ENCODE measurements around the gene OR10D3. TPM values are rescaled to one million over a fixed set of nuclear protein-coding genes. Genes with fewer than 3 reads are reported as not detected.

Gene OR10D3
- total RNA-seq, 3 donors from 2014 or later = not detected

GRCh38 chr11:124170801-124171586 is 12.2 kb upstream of the OR10D3 start:
- intact Hi-C loops (cut with DNase I, micrococcal nuclease) = no loop called here
- H3K4me1 ChIP-seq (ENCODE audit: low read depth) = no peaks in the 10 kb centered on the region

GRCh38 chr11:124172101-124172500 is 11.0 kb upstream of the OR10D3 start:
- intact Hi-C loops (cut with DNase I, micrococcal nuclease) = no loop called here
- H3K36me3 ChIP-seq (ENCODE audit: low read depth) = no peaks in the 10 kb centered on the region
- H3K9me3 ChIP-seq = no peaks in the 10 kb centered on the region
- TF ChIP-seq, protein P1, sequence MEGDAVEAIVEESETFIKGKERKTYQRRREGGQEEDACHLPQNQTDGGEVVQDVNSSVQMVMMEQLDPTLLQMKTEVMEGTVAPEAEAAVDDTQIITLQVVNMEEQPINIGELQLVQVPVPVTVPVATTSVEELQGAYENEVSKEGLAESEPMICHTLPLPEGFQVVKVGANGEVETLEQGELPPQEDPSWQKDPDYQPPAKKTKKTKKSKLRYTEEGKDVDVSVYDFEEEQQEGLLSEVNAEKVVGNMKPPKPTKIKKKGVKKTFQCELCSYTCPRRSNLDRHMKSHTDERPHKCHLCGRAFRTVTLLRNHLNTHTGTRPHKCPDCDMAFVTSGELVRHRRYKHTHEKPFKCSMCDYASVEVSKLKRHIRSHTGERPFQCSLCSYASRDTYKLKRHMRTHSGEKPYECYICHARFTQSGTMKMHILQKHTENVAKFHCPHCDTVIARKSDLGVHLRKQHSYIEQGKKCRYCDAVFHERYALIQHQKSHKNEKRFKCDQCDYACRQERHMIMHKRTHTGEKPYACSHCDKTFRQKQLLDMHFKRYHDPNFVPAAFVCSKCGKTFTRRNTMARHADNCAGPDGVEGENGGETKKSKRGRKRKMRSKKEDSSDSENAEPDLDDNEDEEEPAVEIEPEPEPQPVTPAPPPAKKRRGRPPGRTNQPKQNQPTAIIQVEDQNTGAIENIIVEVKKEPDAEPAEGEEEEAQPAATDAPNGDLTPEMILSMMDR (IDR thresholded peaks at IDR 0.05) = no peak
- no peak for ATAC-seq
- no peak overlapping the region for H3K4me3 ChIP-seq
- no peak for DNase-seq
- no peaks in the 10 kb centered on the region for H3K4me1 ChIP-seq (ENCODE audit: low read depth)

More at GRCh38 chr11:124170801-124171586, 12.2 kb upstream of the OR10D3 start:
- ATAC-seq = no peak
- no peaks in the 10 kb centered on the region for H3K9me3 ChIP-seq
- DNase-seq = no peak
- no peak overlapping the region for H3K4me3 ChIP-seq
- H3K36me3 ChIP-seq (ENCODE audit: low read depth) = no peaks in the 10 kb centered on the region
- TF ChIP-seq, protein P1 (IDR thresholded peaks at IDR 0.05) = no peak

DNA sequence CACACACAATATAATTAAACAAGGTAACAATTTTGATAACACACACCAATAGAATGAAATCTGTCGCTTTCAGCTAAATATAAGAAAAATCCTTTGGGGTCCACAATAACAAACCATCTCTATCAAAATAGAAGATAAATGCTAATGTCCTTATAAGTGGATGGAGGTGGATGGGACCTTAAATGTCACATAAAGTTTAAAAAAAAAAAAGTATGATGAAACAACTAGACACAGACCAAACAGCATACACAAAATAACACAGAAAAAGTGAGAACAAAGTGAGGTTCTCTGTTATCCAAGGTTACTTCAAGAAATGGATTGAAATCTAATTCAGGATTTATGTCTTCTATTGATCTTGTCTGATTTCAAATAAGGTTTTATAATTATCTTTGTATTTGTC is 10.5 kb upstream of the OR10D3 start:
- Histone ChIP-seq H3K9me3 (no peaks in the 10 kb centered on the region), H3K36me3 (ENCODE audit: low read depth) (no peaks in the 10 kb centered on the region), H3K4me1 (ENCODE audit: low read depth) (no peaks in the 10 kb centered on the region), H3K4me3 (no peak overlapping the region)
- intact Hi-C loops (cut with DNase I, micrococcal nuclease) = no loop called here
- DNase-seq (no peak), ATAC-seq (no peak)
- TF ChIP-seq, protein P1 (IDR thresholded peaks at IDR 0.05) = no peak

- Histone ChIP-seq H3K36me3 (ENCODE audit: low read depth) (no peaks in the 10 kb centered on the region), H3K9me3 (no peaks in the 10 kb centered on the region), H3K4me3 (no peak overlapping the region), H3K4me1 (ENCODE audit: low read depth) (no peaks in the 10 kb centered on the region)
- intact Hi-C loops (cut with DNase I, micrococcal nuclease) = no loop called here
- ATAC-seq (no peak), DNase-seq (no peak)
- TF ChIP-seq, protein P1 (IDR thresholded peaks at IDR 0.05) = no peak
Observed at GRCh38 chr11:124174001-124174583, 9.1 kb upstream of the OR10D3 start.

DNA sequence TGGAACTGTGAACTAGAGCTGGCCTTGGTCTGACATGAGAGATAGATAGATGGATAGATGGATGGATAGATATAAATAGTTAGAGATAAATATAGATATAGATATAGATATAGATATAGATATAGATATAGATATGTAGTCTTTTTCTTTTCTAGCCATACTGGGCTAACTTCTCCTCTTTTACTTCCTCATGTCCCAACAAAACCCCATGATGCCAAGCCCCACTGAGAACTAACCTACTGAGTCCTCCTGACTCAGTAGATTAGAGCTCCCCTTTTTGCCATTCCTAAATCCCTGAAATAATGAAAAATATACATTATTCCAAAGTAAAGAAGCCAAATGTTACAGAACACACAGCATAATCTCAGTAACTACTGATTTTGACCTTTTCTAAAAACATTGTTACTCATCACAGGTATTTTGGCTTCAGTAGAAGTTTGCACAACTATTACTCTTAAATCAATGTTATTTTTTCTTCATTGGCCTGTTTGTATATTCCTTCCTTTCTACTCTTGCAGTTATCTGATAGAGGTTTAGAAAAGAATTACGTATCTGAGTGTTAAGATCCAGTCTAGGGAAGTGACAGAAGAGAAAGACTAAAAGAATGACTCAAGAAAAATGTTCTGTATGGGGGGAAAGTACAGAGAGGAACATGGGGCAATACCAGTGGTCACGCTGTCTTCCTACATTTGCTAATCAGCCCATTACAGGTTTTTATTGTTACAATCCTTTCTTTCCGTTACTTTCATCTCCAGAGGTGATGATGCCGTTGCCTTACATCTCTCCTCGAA is 6.0 kb upstream of the OR10D3 start:
- no peaks in the 10 kb centered on the region for H3K4me1 ChIP-seq (ENCODE audit: low read depth)
- TF ChIP-seq, protein P1 (IDR thresholded peaks at IDR 0.05) = no peak
- H3K9me3 ChIP-seq = no peaks in the 10 kb centered on the region
- intact Hi-C loops (cut with DNase I, micrococcal nuclease) = no loop called here
- no peaks in the 10 kb centered on the region for H3K36me3 ChIP-seq (ENCODE audit: low read depth)
- DNase-seq = no peak
- ATAC-seq = no peak
- no peak overlapping the region for H3K4me3 ChIP-seq
